Left ventricle myocardium inferior (tissue), 1 donor: ENCODE data around the gene POLN. TPM values are rescaled to one million over a fixed set of nuclear protein-coding genes. Genes with fewer than 3 reads are reported as not detected.

Source experiments
- DNase-seq: peaks from one replicate; pipeline ENCODE4 v3.0.0-alpha.2; 2020
- H3K27ac ChIP-seq: fragments of 200-600 bp; replicated peaks from 2 replicates; pipeline ENCODE4 v1.8.0; 2021
- H3K27me3 ChIP-seq: fragments of 200-600 bp; 2 replicates; pipeline ENCODE4 v1.8.0; 2021; ENCODE audit warnings: low read depth
- H3K36me3 ChIP-seq: fragments of 200-600 bp; 2 replicates; pipeline ENCODE4 v1.8.0; 2021
- H3K4me1 ChIP-seq: fragments of 200-600 bp; 2 replicates; pipeline ENCODE4 v1.8.0; 2021
- H3K4me3 ChIP-seq: fragments of 200-600 bp; 2 replicates; pipeline ENCODE4 v1.8.0; 2021; ENCODE audit warnings: mild to moderate bottlenecking, moderate library complexity
- H3K9me3 ChIP-seq: fragments of 200-600 bp; replicated peaks from 2 replicates; pipeline ENCODE4 v1.8.0; 2021
- intact Hi-C: fragments of 100-400 bp; cut with micrococcal nuclease; formaldehyde crosslinking; loops from one replicate; pipeline ENCODE4 v1.11.0; 2022
- total RNA-seq: library from RNA; stranded (reverse); fragmentation: NEBNext Ultra II Directional; extraction: Animal tissue kit (Norgen Biotek cat#: 25700); gene quantifications from one replicate; pipeline ENCODE4 v1.2.1, GENCODE V29; 2021
- TF ChIP-seq, protein P1 (sequence below): fragments of 200-600 bp; IDR thresholded peaks from 2 replicates; pipeline ENCODE4 v1.8.0; 2021; ENCODE audit warnings: antibody characterized with exemption, mild to moderate bottlenecking, borderline replicate concordance
- donor health status: DM: no; HTN: yes; CAD: no; lungs with severe emphysema.

POLN gene
- total RNA-seq, 1 donor from 2014 or later = 2.2 TPM

DNA sequence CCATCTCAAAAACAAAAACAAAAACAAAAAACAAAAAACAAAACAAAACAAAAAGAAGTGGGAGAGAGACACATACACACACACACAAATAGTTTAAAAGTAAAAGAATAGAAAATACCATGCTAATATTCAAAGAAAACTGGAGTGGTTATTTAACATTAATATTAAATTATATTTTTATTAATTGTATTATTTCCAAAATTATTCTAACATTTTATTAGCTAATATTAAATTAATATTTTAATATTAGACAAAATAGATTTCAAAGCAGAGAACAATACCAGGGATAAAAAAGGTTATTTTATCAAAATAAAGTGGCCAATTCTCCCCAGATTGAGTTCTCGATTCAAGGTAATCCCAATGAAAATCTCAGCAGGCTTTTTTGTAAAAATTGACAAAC is 91.8 kb downstream of the POLN start:
- H3K4me3 ChIP-seq = no peak overlapping the region
- TF ChIP-seq, protein P1, sequence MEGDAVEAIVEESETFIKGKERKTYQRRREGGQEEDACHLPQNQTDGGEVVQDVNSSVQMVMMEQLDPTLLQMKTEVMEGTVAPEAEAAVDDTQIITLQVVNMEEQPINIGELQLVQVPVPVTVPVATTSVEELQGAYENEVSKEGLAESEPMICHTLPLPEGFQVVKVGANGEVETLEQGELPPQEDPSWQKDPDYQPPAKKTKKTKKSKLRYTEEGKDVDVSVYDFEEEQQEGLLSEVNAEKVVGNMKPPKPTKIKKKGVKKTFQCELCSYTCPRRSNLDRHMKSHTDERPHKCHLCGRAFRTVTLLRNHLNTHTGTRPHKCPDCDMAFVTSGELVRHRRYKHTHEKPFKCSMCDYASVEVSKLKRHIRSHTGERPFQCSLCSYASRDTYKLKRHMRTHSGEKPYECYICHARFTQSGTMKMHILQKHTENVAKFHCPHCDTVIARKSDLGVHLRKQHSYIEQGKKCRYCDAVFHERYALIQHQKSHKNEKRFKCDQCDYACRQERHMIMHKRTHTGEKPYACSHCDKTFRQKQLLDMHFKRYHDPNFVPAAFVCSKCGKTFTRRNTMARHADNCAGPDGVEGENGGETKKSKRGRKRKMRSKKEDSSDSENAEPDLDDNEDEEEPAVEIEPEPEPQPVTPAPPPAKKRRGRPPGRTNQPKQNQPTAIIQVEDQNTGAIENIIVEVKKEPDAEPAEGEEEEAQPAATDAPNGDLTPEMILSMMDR = no peak
- no peaks in the 10 kb centered on the region for H3K36me3 ChIP-seq
- no peaks in the 10 kb centered on the region for H3K4me1 ChIP-seq
- no peak for DNase-seq
- H3K27me3 ChIP-seq = no peaks in the 10 kb centered on the region
- peaks cover 11% of the 10 kb centered on the region for H3K9me3 ChIP-seq
- intact Hi-C loops = no loop called here
- no peak overlapping the region for H3K27ac ChIP-seq

DNA sequence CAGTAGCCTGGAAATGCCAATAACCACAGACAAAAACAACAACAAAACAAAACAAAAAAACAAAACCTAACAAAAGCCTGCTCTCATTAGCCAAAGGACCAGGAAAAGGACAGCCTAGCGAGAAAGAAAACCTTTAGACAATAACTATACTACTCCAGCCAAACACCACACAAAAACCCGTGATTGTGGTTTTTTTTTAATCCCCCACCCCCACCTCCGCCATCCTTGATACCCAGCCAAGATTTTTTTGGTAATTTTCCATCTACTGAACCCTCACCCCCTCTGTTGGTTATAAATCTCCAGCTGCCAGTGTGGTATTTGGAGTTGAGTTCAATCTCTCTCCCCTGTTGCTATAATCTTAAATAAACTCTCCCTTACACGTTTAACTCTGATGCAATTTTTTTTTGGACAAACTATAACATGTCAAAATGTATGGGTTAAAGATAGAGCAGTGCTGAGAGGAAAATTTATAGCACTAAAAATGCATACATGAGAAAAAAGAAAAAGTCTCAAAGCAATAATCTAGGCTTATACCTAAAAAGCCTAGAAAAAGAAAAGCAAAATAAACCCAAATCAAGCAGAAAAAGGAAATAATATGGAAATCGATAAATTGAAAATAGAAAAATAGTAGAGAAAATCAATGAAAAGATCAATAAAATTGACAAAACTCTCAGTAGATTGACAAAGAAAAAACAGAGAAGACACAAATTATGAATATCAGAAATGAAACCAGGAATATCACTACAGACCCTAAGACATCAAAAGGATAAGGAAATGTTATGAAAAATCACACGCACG is 99.1 kb downstream of the POLN start:
- H3K9me3 ChIP-seq = no peaks in the 10 kb centered on the region
- no peak overlapping the region for H3K27ac ChIP-seq
- H3K4me3 ChIP-seq = no peak overlapping the region
- H3K4me1 ChIP-seq = no peaks in the 10 kb centered on the region
- DNase-seq = no peak
- no peaks in the 10 kb centered on the region for H3K36me3 ChIP-seq
- intact Hi-C loops = no loop called here
- TF ChIP-seq, protein P1 = no peak
- H3K27me3 ChIP-seq = no peaks in the 10 kb centered on the region

DNA sequence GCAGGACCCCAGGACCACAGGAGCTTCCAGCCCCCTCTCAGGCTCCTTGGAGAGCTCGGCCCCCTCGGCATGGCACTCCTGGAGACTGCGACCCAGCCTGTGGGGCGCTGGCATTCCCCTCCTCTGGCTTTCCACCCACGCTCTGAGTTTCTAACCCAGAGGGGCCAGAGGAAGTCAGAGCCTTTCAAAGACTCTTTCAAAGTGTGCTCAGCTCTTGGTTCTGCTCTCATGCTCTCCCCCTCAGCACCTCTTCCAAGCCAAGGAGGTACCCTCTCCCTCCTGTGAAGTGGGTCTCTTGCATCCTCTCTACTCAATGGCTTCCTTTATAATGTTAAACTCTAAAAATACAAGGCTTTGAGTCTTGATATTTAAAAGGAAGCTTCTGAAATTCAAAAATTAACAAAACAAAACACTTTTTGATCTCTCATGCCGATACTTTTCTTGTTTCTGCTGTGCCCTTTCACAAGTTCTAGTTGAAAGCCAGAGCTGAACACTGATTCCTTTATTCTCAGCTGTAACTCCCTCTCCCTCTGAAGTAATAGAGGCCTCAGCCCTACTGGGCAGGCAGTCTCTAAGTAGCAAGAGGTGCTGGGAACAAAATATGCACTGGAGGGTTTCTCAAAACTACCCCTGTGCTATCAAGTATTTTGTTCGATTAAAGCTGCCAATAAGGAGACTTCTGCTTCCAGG is 100.0 kb downstream of the POLN start:
- Histone ChIP-seq H3K27ac (no peak overlapping the region), H3K9me3 (no peaks in the 10 kb centered on the region), H3K4me1 (no peaks in the 10 kb centered on the region), H3K27me3 (no peaks in the 10 kb centered on the region), H3K4me3 (no peak overlapping the region), H3K36me3 (no peaks in the 10 kb centered on the region)
- intact Hi-C loops = no loop called here
- TF ChIP-seq, protein P1 = no peak
- no peak for DNase-seq

DNA sequence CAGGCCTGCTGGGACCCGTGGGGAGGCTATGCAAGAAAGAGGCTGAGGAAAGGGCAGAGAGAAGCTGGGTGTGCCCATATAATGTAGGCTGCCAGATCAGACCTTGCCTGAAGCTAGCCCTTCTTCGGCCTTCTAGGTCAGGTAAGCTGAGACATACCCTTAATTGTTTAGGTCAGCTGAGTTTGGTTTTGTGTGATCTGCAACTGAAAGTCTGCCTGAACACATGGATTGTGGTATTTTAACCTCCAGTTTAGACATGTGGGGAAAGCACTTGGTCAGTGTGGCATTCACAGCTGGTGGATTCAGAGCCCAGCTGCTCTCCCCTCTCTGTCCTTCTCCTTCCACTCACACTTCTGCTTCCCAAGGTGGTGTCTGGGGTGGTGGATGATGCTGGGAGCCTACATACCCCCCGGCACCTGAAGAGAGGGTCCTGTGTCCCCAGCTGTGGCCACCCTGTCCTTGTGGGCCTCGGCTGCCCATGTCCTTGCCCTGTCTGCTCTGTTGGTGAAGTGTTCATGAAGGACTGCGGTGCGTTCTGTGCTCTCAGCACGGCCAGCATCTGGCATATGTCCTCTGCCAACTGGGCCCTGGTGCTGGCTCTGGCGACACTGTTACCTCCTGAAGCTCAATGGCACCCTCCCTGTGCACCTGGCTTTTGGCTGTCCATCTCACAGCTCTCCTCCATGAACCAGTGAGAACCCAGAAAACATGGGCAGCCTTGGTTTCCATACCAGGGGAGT is 100.7 kb downstream of the POLN start:
- H3K27ac ChIP-seq = no peak overlapping the region
- TF ChIP-seq, protein P1 = no peak
- intact Hi-C loops = no loop called here

DNA sequence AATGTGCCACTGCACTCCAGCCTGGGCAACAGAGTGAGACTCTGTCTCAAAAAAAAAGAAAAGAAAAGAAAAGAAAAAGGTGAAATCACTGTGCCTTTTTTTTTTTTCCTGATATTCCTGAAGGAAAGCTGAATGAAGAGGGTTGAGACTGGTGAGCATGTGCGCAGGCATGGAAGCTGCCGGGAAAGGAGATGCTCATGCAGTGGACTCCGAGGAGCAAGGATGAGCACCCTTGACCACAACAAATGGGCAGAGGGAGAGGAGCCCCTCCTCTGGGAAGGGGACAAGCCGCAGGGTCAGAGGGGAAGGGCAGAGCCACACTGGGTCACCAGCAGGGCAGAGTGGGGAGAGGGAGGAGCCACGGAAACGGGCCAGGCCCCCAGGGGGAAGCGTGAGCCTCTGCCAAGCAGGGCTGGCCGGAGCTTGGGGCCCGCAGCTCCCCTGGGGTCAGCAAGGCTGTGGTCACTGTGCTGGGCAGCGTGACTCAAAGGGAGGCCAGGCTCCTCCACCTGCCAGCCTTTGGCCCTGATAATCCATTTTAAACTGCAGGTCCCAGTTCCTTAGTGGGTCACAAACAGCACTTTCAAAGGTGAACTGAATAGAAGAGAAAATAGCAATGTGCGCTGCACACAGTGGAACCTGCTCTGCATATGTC is 102.9 kb downstream of the POLN start:
- Histone ChIP-seq H3K27ac (no peak overlapping the region), H3K27me3 (peaks cover 4% of the 10 kb centered on the region), H3K36me3 (no peaks in the 10 kb centered on the region), H3K4me1 (no peaks in the 10 kb centered on the region), H3K4me3 (no peak overlapping the region), H3K9me3 (no peaks in the 10 kb centered on the region)
- no peak for DNase-seq
- intact Hi-C loops = no loop called here
- TF ChIP-seq, protein P1 = no peak

More for the DNA sequence above, 100.7 kb downstream of the POLN start:
- peaks cover 2% of the 10 kb centered on the region for H3K27me3 ChIP-seq
- H3K36me3 ChIP-seq = no peaks in the 10 kb centered on the region
- no peaks in the 10 kb centered on the region for H3K4me1 ChIP-seq
- no peaks in the 10 kb centered on the region for H3K9me3 ChIP-seq
- DNase-seq = no peak
- no peak overlapping the region for H3K4me3 ChIP-seq
